IPS DF 4.7 (cell line): Measurements from ENCODE around the gene IGSF23.
"Not testable (repeated sequence)": the region's sequence is repeated elsewhere in the genome, so short reads cannot be mapped to it uniquely, and the experiment has no call there.

Experiments
- DNase-seq: peaks from one replicate; pipeline ENCODE4 v3.0.0-alpha.2; 2013; ENCODE audit warnings: low spot score; ENCODE audit errors: extremely low read depth

IGSF23 gene

DNA sequence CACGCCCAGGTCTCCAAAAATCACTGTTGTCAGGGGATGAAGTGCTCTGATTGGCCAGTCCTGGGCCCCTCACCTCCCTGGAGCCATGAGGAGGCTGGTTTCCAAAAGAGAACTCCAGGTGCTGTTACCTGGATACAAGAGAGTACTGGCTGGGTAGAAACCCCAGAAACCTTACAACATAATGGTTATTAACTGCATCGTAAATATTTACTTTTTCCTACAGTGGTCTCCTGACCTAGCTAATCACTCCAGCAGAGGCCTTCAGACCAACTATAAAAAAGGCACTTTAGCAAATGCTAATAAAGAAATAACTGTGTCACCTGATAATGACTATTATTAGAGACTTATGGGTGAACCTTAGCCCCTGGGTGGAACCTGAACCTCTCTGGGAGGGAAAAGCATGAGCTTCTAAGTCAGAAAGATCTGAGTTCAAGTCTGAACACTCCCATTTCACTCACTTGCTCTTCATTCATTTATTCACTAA lies 1.5 kb upstream of the IGSF23 start:
- no peak for DNase-seq

DNA sequence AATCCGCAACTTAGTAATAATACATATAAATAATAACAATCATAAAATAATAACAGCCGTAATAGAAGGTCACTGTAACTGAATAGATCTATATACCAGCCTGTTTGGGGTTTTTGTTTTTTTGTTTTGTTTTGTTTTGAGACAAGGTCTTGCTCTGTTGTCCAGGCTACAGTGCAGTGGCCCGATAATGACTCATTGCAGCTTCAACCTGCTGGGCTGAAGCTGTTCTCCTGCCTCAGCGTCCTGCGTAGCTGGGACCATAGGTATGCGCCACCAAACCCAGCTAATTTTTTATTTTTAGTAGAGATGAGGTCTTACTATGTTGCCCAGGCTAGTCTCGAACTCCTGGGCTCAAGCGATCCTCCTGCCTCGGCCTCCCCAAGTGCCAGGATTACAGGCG lies 950 bp downstream of the IGSF23 start:
- no peak for DNase-seq

DNA sequence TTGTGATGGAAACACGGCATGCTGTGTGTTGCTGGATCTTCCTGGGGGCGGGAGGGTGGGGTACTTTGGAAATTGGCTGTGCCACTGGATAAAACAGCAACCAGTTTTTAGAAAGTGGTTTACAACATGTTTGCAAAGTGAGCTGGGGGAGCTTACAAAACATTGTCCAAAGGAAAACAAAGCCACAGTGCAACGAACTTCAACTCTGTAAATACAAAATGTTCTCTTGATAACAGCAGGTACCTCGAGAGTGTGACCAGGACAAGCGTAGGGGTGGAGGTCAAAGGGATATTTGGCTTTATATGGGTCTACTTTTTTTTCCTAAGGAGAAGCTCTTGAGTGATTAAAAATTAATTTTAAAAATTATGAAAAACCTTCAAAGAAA lies 2.5 kb downstream of the IGSF23 start:
- no peak for DNase-seq

DNA sequence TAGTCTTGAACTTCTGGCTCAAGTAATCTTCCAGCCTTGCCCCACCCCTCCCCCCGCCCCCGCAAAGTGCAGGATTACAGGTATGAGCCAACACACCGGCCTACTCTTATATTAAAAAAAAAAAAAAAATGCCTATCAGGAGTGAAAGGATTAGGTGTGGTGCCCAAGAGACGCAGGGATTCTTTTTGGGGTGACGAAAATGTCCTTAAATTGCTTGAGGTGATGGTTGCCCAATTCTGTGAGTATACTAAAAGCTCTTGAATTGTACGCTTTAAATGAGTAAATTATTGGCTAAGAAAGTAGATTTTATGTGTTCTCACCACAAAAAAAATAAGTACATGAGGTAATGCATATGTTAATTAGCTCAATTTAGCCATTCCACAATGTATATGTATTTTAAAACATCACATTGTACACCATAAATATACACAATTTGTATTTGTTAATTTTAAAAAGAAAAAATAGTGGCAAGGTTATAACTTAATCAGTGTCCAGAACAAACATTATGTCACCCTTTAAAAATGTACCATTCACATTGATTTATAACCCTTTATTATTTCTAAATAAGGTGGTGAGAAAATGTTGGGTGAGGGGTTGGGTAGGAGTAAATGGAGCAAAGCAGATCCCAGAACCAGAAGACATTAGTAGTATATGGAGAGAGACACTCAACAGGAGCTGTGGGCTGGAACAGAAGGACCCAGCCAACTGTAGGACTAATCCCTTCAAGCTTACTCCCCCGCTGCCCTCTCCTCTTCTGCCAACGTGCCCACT lies 3.9 kb downstream of the IGSF23 start:
- no peak for DNase-seq

DNA sequence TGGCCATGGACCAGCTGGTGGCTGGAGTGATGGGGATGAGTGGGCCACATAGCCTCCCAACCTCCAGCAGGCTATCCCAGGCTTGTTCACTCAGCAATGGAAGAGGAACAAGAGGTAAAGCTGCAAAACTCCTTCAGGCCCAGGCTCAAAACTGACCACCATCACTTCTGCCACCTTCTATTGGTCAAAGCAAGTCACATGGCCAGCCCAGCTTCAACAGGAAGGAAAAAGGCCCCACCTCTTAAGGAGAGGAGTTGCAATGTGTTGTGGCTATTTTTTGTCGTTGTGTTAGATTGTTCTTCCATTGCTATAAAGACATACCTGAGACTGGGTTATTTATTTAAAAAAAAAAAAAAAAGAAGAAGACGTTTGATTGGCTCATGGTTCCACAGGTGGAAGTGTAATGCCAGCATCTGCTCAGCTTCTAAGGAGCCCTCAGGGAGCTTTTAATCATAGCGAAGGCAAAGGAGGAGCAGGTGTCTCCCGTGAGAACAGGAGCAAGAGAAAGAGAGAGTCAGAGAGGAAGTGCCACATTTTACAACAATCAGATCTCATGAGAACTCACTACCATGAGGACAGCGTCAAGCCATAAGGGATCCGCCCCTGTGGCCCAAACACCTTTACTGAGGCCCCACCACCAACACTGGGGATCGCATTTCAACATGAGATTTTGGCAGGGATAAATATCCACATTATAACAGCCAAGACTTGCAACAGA lies 5.4 kb downstream of the IGSF23 start:
- no peak for DNase-seq

DNA sequence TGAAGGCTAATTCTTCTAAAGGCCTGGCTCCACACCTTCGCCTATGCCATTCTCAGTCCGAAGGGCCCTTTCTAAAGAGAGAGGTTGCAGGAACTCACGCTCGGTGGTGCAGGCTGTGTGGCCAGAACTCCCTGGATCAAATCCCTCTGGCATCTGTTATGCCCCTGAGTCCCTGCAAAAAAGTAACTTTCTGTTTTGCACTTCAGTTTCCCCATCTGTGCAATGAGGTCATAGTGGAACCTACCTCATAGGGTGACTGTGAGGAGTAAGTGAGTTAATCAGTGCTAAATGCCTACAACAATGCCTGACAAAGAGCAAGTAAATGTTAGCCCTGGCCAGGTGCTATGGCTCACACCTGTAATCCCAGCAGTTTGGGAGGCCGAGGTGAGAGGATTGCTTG lies 7.3 kb downstream of the IGSF23 start:
- no peak for DNase-seq

DNA sequence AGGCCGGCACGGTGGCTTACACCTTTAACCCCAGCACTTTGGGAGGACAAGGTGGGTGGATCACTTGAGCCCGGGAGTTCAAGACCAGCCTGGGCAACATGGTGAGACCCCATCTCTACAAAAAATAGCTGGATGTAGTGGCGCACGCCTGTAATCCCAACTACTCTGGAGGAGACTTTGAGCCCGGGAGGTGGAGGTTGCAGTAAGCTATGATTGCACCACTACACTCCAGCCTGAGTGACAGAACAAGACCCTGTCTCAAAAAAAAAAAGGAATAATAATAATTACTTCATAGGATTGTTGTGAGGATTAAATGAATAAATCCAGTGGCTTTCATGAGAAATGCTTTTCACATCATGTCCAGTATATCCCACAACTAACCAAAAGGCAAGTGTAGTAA lies 8.0 kb downstream of the IGSF23 start:
- DNase-seq, result no peak

DNA sequence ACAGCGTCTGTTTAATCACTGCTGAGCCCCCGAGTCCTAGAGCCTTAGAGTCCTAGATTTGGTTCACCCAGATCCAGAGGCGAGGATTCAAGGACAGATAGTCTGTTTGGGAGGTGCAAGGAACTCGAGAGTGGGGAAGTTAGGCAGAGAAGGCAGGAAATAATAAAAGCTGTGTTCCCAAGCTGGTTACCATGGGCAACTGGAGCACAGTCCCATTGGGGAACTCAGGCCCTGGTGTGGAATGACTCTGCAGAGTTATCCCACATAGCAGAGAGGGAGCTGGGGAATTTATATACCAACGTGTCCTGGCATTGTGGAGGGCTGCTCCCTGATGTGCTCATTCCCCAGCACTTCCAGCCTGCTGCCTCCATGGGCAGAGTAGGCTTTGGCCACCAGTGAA lies 9.7 kb downstream of the IGSF23 start:
- DNase-seq, result no peak

DNA sequence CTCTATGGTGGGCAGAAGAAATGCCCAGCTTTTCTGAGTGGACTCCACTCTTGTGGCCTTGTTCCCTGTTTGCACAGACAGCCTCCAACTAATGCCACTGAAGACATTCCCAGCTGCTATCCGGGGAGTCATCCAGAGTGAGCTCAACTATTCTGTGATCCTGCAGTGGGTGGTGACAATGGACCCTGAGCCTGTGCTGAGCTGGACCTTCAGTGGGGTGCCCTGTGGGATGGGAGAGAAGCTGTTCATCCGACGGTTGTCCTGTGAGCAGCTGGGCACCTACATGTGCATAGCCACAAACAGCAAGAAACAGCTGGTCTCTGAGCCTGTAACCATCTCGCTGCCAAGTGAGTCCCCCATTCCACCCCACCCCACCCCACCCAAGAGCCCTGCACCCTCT lies 10.3 kb downstream of the IGSF23 start:
- no peak for DNase-seq

DNA sequence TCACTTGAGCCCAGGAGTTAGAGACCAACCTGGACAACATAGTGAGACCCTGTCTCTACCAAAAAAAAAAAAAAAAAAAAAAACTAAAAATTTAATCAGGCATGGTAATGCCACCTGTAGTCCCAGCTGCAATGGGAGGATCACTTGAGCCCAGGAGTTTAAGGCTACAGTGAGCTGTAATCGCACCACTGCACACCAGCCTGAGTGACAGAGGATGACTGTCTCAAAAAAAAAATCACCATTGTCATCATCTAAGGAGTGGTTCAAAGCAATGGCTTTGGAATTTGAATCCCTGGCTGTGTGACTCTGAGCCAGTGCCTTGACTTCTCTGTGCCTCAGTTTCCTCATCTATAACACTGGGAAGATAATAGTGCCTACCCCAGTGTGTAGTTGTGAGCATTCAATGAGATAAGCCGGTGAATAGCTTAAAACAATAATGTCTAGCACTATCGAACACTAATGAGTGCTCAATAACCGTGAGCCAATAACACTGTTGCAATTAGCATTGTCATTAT lies 11.5 kb downstream of the IGSF23 start:
- DNase-seq, result no peak

DNA sequence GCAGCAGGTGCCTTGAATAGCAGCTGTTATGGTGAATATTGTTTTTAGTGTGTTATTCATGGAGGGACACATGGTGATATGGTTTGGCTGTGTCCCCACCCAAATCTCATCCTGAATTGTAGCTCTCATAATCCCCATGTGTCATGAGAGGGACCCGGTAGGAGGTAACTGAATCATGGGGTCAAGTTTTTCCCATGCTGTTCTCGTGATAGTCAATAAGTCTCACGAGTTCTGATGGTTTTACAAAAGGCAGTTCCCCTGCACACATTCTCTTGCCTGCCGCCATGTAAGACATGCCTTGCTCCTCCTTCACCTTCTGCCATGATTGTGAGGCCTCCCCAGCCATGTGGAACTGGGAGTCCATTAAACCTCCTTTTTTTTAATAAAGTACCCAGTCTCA lies 12.3 kb downstream of the IGSF23 start:
- not testable (repeated sequence) for DNase-seq

DNA sequence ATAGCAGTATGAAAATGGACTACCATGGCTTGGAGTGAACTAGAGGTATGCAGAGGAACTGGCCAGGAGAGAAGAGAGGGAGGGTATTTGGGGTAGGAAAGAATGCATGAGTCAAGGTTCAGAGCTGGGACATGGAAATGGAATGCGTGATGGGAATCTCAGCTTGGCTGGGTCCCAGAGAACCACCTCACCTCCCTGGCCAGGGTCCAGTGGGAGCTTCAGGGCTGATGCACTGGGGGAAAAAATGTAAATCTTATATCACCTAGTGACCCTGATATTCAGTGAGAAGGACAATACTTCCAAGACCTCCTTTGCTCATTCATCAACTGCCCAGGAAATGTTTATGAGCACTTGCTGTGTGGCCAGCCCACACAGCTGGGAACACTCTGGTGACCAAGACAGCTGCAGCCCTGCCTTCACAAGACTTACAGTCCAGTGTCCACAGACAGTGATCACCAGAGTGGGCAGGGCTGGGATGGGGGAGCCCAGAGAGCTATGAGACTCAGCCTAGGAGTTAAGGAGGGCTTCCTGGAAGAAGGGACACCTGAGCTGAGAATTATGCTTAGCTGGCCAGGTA lies 12.8 kb downstream of the IGSF23 start:
- DNase-seq, result no peak

DNA sequence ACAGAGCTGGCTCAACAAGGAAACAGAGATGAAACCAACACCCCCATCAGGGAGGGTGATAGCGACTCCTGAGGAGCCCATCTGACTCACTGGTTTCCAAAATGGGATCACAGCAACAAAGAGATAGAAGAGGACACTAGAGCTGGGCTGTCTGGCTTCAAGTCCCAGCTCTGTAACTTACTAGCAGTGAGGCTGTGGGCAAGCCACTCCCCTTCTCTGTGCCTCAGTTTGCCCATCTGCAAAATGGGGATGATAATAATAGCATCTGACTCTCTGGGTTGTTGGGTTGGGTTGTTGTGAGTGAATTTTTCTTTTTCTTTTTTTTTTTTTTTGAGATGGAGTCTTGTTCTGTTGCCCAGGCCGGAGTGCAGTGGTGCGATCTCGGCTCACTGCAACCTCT lies 14.3 kb downstream of the IGSF23 start:
- DNase-seq, result no peak

DNA sequence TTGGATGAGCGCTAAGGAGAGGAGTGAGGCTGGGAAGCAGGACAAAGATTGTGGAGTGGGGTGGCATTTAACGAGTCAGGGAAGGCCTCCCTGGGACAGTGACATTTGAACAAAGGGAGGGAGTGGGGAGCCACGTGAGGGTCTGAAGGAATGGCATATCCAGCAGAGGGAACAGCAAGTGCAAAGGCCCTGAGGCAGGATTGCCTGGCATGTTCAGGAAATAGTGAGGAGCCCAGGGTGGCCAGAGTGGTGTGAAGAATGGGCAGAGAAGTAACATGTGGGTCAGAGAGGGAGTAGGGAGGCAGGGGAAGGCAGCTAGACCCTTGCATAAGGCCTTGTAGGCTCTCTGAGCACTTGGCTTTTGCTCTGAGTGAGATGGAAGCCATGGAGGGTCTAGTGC lies 15.4 kb downstream of the IGSF23 start:
- DNase-seq, result no peak

DNA sequence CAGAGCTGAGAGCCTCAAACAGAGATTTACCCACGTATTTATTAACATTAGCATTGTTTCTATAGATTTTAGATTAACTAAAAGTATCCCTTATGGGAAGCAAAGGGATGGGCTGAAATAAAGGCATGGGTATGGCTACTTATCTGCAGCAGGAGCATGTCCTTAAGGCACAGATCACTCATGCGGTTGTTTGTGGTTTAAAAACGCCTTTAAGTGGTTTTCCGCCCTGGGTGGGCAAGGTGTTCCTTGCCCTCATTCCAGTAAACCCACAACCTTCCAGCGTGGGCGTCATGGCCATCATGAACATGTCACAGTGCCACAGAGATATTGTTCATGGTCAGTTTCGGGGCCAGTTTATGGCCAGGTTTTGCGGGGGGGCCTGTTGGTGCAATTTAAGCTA lies 18.2 kb downstream of the IGSF23 start:
- DNase-seq, result not testable (repeated sequence)

DNA sequence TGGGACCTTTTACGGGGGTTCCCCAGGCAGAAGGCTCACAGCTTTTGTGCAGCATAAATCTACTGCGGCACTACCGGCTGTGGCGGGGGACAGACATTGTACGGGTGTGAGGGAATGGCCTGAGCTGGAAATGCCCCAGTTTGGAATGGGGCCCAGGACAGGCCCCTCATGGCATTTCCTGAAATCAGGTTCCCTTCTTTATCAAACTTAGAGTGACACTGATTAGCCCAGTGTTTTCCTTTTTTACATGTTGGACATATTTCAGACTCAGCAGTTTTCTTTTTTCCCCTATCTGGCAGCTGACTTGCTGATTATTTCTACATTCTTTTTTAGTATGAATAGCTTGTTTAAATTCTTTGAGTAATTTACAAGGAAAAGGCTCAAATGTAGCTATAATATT lies 20.7 kb downstream of the IGSF23 start:
- DNase-seq, result not testable (repeated sequence)

DNA sequence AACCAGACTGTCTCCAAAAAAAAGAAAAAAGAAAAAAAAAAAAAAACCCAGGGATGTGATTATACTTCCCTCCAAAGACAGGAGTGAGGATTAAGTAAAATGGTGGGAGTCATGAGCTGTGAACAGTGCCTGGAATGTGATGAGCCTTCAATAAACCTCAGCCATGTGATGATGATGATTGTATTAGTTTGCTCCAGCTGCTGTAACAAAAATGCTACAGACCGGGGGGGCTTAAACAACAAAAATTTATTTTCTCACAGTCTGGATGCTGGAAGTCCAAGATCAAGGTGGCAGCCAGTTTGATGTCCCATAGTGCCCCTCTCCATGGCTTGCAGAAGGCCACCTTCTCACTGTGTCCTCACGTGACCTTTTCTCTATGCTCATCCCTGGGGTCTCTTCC lies 21.4 kb downstream of the IGSF23 start:
- no peak for DNase-seq

DNA sequence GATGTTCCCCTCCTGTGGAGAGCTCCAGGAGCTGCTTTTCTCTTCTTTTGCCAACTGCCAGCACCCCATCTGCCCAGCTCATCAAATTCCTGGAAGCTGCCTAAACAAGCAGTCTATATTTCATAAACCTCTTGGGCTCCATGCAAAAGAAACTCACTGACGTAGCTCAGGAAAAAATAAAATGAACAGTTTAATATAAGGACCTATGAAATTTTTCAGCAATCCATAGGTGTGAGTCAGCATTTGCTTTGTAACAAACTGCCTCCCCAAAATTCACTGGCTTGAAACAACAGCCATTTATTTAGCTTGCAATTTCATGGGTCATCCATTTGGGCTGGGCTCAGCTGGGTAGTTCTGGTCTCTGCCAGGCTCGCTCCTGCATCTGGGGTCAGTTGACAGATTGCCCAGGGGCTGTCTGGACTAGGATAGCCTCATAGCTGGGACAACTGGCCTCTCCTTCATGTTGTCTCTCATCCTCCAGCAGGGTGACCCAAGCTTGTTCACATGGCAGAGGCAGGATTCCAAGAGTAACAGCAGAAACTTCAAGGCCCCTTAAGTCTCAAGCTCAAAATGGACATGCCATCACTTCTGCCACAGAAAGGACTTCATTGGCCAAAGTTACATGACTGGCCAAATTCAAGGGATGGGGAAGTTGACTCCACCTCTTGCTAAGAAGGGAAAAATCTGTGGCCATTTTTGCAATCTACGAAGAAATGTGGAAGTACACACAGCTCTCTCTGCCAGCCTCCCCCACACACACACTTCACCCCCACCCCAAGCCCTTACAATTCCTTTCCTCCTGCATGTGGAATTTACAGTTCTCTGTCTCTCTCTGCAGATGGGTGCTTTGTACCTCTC lies 22.4 kb downstream of the IGSF23 start:
- DNase-seq, result no peak

DNA sequence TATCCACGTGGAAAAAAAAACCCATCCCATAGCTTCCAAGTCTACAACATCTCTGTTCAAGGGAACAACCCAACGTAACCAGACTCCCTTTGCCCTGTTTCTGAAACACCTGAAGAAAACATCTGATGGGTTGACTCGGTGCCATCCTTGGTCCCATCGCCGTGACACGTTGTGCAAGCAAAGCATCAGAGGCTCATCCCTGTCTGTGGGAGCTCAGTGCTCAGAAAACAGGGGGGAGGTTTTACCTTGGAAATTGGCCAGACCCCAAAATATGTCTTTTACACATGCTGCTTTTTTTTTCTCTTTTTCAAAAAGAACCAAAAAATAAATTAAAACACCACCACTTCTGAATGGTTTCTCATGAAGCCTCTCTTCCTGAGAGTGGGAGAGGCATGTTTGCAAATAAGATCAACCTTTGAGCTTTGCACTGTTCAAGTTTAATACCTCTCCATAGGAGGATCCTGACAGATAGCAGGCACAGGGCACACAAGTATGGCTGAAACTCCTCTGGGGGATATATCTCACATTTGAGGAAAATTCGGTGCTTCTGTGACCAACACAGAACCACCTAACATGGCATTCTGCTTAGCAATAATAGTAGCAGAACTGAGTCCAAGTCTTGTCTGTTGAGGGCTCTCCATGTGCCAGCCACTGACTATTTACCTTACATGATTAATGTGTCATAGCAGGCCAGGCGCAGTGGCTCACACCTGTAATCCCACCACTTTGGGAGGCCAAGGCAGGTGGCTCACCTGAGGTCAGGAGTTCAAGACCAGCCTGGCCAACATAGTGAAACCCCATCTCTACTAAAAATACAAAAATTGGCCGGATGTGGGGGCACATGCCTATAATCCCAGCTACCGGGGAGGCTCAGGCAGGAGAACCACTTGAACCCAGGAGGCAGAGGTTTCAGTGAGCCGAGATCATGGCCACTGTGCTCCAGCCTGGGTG lies 23.4 kb downstream of the IGSF23 start:
- DNase-seq, result no peak

DNA sequence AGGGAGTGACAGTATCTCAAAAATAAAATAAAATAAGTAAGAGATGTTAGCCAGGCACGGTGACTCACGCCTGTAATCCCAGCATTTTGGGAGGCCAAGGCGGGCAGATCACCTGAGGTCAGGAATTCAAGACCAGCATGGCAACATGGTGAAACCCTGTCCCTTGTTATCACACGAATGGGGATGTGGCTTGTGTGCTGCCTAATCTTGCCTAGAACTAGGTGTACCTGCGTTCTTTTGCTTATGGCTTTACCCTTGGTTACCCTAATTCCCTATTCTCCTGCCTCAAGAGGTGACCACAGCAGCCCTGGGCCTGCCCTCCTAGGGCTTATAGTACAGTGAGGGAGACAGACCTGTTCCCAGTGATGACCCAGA lies 24.0 kb downstream of the IGSF23 start:
- no peak for DNase-seq
